Cortex of kidney (tissue), 1 donor: ENCODE results near the gene IL1RAPL2.
"Not testable (repeated sequence)": the region's sequence is repeated elsewhere in the genome, so short reads cannot be mapped to it uniquely, and the experiment has no call there.

ENCODE experiments used
- DNase-seq: peaks from one replicate; lab custom pipeline; 2025; lab: John Stamatoyannopoulos, UW

The IL1RAPL2 gene

DNA sequence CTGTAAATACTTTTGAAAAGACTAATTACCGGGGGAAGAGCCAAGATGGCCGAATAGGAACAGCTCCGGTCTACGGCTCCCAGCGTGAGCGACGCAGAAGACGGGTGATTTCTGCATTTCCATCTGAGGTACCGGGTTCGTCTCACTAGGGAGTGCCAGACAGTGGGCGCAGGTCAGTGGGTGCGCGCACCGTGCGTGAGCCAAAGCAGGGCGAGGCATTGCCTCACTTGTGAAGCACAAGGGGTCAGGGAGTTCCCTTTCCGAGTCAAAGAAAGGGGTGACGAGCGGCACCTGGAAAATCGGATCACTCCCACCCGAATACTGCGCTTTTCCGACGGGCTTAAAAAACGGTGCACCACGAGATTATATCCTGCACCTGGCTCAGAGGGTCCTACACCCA is 1230.9 kb downstream of the IL1RAPL2 start:
- not testable (repeated sequence) for DNase-seq

DNA sequence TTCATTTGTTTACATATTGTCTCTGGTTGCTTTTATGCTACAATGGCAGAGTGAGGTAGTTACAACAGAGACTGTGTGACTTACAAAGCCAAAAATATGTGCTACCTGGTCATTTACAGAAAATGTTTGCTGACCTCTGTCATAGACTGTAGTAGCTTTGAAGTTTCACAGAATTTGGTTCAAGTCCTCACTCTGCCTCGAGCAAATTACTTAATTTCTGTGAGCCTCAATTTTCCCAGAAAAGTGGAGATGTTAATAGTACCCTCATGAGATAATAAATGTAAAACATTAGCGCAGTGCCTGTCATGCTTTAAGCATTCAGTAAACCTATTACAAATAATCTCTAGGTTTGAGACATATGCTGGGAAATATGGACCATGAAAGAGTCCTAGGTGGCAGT is 1237.9 kb downstream of the IL1RAPL2 start:
- no peak for DNase-seq

DNA sequence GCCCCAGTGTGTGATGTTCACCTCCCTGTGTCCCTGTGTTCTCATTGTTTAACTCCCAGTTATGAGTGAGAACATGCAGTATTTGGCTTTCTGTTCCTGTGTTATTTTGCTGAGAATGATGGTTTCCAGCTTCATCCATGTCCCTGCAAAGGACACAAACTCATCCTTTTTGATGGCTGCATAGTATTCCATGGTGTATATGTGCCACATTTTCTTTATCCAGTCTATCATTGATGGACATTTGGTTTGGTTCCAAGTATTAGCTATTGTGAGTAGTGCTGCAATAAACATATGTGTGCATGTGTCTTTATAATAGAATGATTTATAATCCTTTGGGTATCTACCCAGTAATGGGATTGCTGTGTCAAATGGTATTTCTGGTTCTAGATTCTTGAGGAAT is 1239.7 kb downstream of the IL1RAPL2 start:
- DNase-seq: not testable (repeated sequence)

DNA sequence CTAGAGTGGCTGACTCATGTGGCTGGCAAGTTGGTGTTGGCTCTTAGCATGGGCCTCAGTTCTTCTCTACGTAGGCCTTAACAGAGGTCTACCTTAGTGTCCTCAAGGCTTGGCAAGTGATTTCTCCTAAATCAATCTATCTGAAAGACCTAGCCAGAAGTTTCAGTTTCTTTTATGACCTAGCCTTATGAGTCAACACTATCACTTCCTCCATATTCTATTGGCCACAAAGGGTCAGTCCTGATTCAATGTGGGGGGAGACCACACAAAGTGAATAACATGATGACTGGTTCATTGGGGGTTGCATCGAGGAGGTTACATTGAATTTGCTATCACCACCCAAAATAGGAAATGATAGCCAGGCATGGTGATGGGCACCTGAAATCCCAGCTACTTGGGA is 1250.5 kb downstream of the IL1RAPL2 start:
- no peak for DNase-seq
